K562 (cell line): ENCODE measurements around the gene COG2. TPM values are rescaled to one million over a fixed set of nuclear protein-coding genes. Genes with fewer than 3 reads are reported as not detected.

Source experiments
- BCL6 ChIP-seq: fragments of 250-450 bp; sonication (Bioruptor Pico); IDR thresholded peaks from 2 replicates; pipeline ENCODE4 v1.4.0; 2020
- BRD4 ChIP-seq: fragments of 200-600 bp; sonication (generic); IDR thresholded peaks from 2 replicates; pipeline ENCODE4 v1.6.1; 2017; ENCODE audit warnings: inconsistent platforms
- FOSL1 ChIP-seq: fragments of 200-800 bp; sonication (Bioruptor generic); conservative IDR thresholded peaks from 2 replicates; pipeline ENCODE4 v1.6.1; 2016; ENCODE audit warnings: missing genetic modification characterization, missing compliant biosample characterization
- GATAD2A ChIP-seq: fragments of 450-650 bp; IDR thresholded peaks from 2 replicates; pipeline ENCODE4 v1.6.1; 2017
- KLF6 ChIP-seq: fragments of 250-450 bp; sonication (Bioruptor Pico); IDR thresholded peaks from 2 replicates; pipeline ENCODE4 v1.4.0; 2020; ENCODE audit warnings: mild to moderate bottlenecking, moderate library complexity, borderline replicate concordance
- L3MBTL2 ChIP-seq: fragments of 450-650 bp; IDR thresholded peaks from 2 replicates; pipeline ENCODE4 v1.6.1; 2016; ENCODE audit warnings: mild to moderate bottlenecking, moderate library complexity
- MAFG ChIP-seq: fragments of 450-650 bp; conservative IDR thresholded peaks from 2 replicates; pipeline ENCODE4 v1.6.1; 2016; ENCODE audit warnings: missing genetic modification characterization, missing compliant biosample characterization
- NCOA1 ChIP-seq: fragments of 450-650 bp; IDR thresholded peaks from 2 replicates; pipeline ENCODE4 v1.6.1; 2016; ENCODE audit warnings: low read depth
- NR1H2 ChIP-seq: sonication (generic); formaldehyde crosslinking; IDR thresholded peaks from 2 replicates; pipeline ENCODE4 v1.4.0; 2020; ENCODE audit warnings: mild to moderate bottlenecking, missing genetic modification reagents
- PHTF2 ChIP-seq: fragments of 250-450 bp; sonication (Bioruptor Pico); IDR thresholded peaks from 2 replicates; pipeline ENCODE4 v1.5.0; 2021; ENCODE audit warnings: mild to moderate bottlenecking
- POLR2G ChIP-seq: fragments of 200-400 bp; formaldehyde crosslinking; IDR thresholded peaks from 2 replicates; pipeline ENCODE4 v1.6.1; 2017; ENCODE audit warnings: low read depth, mild to moderate bottlenecking, antibody characterized with exemption, low read length, moderate library complexity
- PYGO2 ChIP-seq: fragments of 450-650 bp; IDR thresholded peaks from 2 replicates; pipeline ENCODE4 v1.6.1; 2016; ENCODE audit warnings: mild to moderate bottlenecking, missing genetic modification characterization, moderate library complexity, missing compliant biosample characterization
- RCOR1 ChIP-seq, 2 experiments: IDR thresholded peaks; 2 replicates each; pipeline ENCODE4 v1.6.1; 2012; ENCODE audit warnings: low read depth in 2 of 2, low read length in 2 of 2, borderline replicate concordance in 1 of 2, improper control_type of control experiment in 1 of 2
- RNF219 ChIP-seq: fragments of 250-450 bp; sonication (Bioruptor Pico); IDR thresholded peaks from 2 replicates; pipeline ENCODE4 v1.5.0; 2022; ENCODE audit warnings: mild to moderate bottlenecking
- SRSF1 ChIP-seq: fragments of 200-400 bp; formaldehyde crosslinking; IDR thresholded peaks from 2 replicates; pipeline ENCODE4 v1.6.1; 2017; ENCODE audit warnings: mild to moderate bottlenecking, low read depth, low read length, moderate library complexity
- TAF9B ChIP-seq: fragments of 450-650 bp; IDR thresholded peaks from 2 replicates; pipeline ENCODE4 v1.6.1; 2018; ENCODE audit warnings: mild to moderate bottlenecking; ENCODE audit not compliant: partially characterized antibody
- ZNF140 ChIP-seq: fragments of 250-450 bp; sonication (Bioruptor Pico); IDR thresholded peaks from 2 replicates; pipeline ENCODE4 v1.8.0; 2021; ENCODE audit warnings: moderate library complexity, mild to moderate bottlenecking, inconsistent platforms
- polyA plus RNA-seq, 8 experiments: library from polyadenylated mRNA; depleted of rRNA in 4 of 8; stranded (reverse) in 5 of 8; unstranded in 3 of 8; fragments of >200 nt; fragmentation: Nextera tagmentation in 2 of 8; fragmentation: Illumina TruSeq in 1 of 8; extraction: Ambion mirVana in 2 of 8; extraction: Trizol in 1 of 8; gene quantifications; 2 replicates each; pipeline versions ENCODE4 v1.2.1 to v1.2.3, GENCODE V29; 2011 to 2014; ENCODE audit warnings: inconsistent platforms in 1 of 8, missing spikeins in 1 of 8
- total RNA-seq, 7 experiments: library from RNA; depleted of rRNA in 6 of 7; stranded (reverse); fragments of >200 nt in 6 of 7; fragmentation: Illumina TruSeq in 2 of 7; extraction: Trizol in 2 of 7; gene quantifications; 2 replicates each; pipeline versions ENCODE4 v1.2.1 to v1.2.3, GENCODE V29; 2011 to 2021; ENCODE audit warnings: low replicate concordance in 1 of 7
- TF ChIP-seq, protein P1 (sequence below), 2 experiments: fragments of 450-650 bp; IDR thresholded peaks; 2 replicates each; pipeline ENCODE4 v1.6.1; 2016; ENCODE audit warnings: mild to moderate bottlenecking in 2 of 2, borderline replicate concordance in 1 of 2, low read depth in 1 of 2, moderate library complexity in 1 of 2

COG2 gene
- total and polyA plus RNA-seq, 9 of the 15 experiments (the other 6 are each of a cell fraction or from before 2014, with no cell fraction given): 22.0 to 51.7 (median 33.3) TPM

GRCh38 chr1:230708631-230709580, 66.6 kb downstream of the COG2 start (continued):
- TF ChIP-seq SRSF1: no peak
- TF ChIP-seq RNF219 (CRISPR knock-in tag): no peak
- TF ChIP-seq, protein P1, sequence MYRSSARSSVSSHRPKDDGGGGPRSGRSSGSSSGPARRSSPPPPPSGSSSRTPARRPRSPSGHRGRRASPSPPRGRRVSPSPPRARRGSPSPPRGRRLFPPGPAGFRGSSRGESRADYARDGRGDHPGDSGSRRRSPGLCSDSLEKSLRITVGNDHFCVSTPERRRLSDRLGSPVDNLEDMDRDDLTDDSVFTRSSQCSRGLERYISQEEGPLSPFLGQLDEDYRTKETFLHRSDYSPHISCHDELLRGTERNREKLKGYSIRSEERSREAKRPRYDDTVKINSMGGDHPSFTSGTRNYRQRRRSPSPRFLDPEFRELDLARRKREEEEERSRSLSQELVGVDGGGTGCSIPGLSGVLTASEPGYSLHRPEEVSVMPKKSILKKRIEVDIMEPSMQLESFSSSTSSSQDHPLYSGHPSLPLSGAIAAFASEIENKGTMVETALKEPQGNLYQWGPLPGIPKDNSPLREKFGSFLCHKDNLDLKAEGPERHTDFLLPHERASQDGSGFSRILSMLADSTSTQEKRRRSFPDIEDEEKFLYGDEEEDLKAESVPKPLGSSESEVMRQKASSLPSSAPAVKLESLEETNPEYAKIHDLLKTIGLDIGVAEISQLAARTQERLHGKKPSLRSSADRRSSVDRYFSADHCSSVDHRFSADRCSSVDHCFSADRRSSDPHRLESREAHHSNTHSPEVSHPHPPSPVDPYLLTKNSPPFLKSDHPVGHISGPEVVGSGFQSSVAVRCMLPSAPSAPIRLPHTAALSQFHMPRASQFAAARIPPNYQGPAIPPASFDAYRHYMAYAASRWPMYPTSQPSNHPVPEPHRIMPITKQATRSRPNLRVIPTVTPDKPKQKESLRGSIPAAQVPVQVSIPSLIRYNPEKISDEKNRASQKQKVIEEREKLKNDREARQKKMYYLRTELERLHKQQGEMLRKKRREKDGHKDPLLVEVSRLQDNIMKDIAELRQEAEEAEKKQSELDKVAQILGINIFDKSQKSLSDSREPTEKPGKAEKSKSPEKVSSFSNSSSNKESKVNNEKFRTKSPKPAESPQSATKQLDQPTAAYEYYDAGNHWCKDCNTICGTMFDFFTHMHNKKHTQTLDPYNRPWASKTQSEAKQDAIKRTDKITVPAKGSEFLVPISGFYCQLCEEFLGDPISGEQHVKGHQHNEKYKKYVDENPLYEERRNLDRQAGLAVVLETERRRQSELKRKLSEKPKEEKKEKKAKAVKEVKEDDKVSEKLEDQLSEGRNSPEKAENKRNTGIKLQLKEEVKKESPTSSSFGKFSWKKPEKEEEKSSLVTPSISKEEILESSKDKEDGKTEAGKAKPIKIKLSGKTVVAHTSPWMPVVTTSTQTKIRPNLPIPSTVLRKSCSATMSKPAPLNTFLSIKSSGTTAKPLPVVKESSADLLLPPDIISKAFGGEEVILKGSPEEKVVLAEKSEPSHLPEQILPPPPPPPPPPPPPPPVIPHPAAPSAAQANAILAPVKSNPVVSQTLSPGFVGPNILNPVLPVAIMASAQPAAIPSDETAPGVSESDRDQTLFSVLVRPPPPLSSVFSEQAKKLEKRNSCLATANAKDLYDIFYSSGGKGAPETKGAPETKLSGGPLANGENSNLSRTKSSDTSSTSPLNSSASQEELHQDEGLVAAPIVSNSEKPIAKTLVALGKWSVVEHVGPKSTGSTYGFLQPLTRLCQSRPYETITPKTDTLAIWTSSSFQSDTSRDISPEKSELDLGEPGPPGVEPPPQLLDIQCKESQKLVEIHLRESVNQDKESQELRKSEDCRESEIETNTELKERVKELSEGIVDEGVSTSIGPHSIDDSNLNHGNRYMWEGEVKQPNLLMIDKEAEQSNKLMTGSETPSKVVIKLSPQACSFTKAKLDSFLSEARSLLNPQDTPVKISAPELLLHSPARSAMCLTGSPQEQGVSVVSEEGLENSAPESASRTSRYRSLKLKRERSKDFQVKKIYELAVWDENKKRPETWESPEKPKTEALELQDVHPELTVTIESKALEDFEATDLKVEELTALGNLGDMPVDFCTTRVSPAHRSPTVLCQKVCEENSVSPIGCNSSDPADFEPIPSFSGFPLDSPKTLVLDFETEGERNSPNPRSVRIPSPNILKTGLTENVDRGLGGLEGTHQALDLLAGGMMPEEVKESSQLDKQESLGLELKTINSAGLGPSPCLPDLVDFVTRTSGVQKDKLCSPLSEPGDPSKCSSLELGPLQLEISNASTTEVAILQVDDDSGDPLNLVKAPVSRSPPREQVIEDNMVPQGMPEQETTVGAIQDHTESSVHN (IDR thresholded peaks at IDR 0.05; ENCODE audit: borderline replicate concordance in 1 of 2, low read depth in 1 of 2): no peak
- 0 out of 2 replicates have a peak, but pooled peaks have one; percentile 33 for TF ChIP-seq FOSL1 (tag)
- no peak for TF ChIP-seq MAFG
- no peak for TF ChIP-seq NR1H2
- no peak for TF ChIP-seq RCOR1 (IDR thresholded peaks at IDR 0.05; ENCODE audit: borderline replicate concordance in 1 of 2, low read depth in 2 of 2, low read length in 2 of 2)
- TF ChIP-seq L3MBTL2: peak; percentile 83
- TF ChIP-seq BCL6 (CRISPR knock-in tag): no peak
- TF ChIP-seq PYGO2 (tag): no peak
- TF ChIP-seq PHTF2 (CRISPR knock-in tag): no peak
- TF ChIP-seq KLF6: no peak
- TF ChIP-seq NCOA1: no peak
- TF ChIP-seq GATAD2A: no peak
- TF ChIP-seq ZNF140 (CRISPR knock-in tag): no peak
- TF ChIP-seq POLR2G: no peak
- no peak for TF ChIP-seq TAF9B
- no peak for TF ChIP-seq BRD4
